Endothelial cell of umbilical vein (primary cell): ENCODE results near the gene FAM161A.

Experiments used
- FOS ChIP-seq: IDR thresholded peaks from 2 replicates; pipeline ENCODE4 v1.6.1; 2011; ENCODE audit warnings: mild to moderate bottlenecking, low read length, moderate library complexity, borderline replicate concordance; ENCODE audit not compliant: insufficient read depth
- MYC ChIP-seq: IDR thresholded peaks from one replicate; pipeline ENCODE4 v1.6.1; 2011; ENCODE audit warnings: mild to moderate bottlenecking, low read depth, low read length
- POLR2A ChIP-seq: IDR thresholded peaks from 2 replicates; pipeline ENCODE4 v1.6.1; 2012; ENCODE audit warnings: low read depth, mild to moderate bottlenecking, control low read depth, low read length
- POLR2AphosphoS5 ChIP-seq: IDR thresholded peaks from 2 replicates; pipeline ENCODE4 v1.6.1; 2012; ENCODE audit warnings: low read depth, mild to moderate bottlenecking, control low read depth, low read length, moderate library complexity; ENCODE audit not compliant: insufficient read depth
- TF ChIP-seq, protein P1 (sequence below), 2 donors: IDR thresholded peaks; 1 replicate in 1 of 2; 2 replicates in 1 of 2; pipeline ENCODE4 v1.5.1; 2011; ENCODE audit warnings: low read length in 2 of 2, mild to moderate bottlenecking in 2 of 2, moderate library complexity in 2 of 2, control low read depth in 1 of 2, inconsistent platforms in 1 of 2, low read depth in 1 of 2; ENCODE audit not compliant: insufficient read depth in 1 of 2; ENCODE audit errors: extremely low read depth in 1 of 2

DNA sequence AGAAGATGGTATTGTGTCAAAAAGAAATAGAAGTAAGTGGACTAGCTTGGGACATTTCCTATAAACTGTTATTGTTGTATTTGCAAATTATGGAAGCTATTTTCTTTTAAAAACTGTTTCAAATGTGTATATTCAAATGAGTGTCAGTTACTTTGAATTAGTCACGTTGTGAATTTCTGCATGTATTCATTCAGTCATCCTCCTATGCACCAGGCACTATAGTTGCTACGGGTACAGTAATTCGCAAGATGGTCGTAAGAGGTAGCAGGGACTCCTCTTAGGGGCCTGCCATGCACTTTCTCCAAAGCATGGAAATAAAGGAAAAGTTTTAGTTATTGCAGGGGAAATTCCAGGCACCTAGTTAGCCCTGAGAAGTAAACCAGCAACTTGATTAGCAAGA is 51.3 kb downstream of the FAM161A start:
- TF ChIP-seq POLR2A (no peak), MYC (no peak), FOS (no peak), POLR2AphosphoS5 (no peak)
- TF ChIP-seq, protein P1, sequence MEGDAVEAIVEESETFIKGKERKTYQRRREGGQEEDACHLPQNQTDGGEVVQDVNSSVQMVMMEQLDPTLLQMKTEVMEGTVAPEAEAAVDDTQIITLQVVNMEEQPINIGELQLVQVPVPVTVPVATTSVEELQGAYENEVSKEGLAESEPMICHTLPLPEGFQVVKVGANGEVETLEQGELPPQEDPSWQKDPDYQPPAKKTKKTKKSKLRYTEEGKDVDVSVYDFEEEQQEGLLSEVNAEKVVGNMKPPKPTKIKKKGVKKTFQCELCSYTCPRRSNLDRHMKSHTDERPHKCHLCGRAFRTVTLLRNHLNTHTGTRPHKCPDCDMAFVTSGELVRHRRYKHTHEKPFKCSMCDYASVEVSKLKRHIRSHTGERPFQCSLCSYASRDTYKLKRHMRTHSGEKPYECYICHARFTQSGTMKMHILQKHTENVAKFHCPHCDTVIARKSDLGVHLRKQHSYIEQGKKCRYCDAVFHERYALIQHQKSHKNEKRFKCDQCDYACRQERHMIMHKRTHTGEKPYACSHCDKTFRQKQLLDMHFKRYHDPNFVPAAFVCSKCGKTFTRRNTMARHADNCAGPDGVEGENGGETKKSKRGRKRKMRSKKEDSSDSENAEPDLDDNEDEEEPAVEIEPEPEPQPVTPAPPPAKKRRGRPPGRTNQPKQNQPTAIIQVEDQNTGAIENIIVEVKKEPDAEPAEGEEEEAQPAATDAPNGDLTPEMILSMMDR (IDR thresholded peaks at IDR 0.05; ENCODE audit: extremely low read depth in 1 of 2, insufficient read depth in 1 of 2, low read depth in 1 of 2, low read length in 2 of 2) = no peak
